Measurements from ENCODE around the gene SUSD5.

The SUSD5 gene

GRCh38 chr3:33221241-33221640 lies 2.6 kb upstream of the SUSD5 start:
- TF ChIP-seq TAF1 (IDR thresholded peaks at IDR 0.05; ENCODE audit: borderline replicate concordance, insufficient read depth, low read length) (no peak), SIN3A (IDR thresholded peaks at IDR 0.05; ENCODE audit: borderline replicate concordance, insufficient read depth, low read length) (no peak), REST (IDR thresholded peaks at IDR 0.05; ENCODE audit: insufficient read depth in 1 of 2, low read depth in 2 of 2, low read length in 2 of 2) (no peak), FOXP2 (optimal IDR thresholded peaks at IDR 0.05; ENCODE audit: borderline replicate concordance, extremely low read depth, extremely low read length, insufficient read depth) (no peak), POLR2AphosphoS5 (IDR thresholded peaks at IDR 0.05; ENCODE audit: low read depth, low read length) (no peak)

GRCh38 chr3:33219175-33219487 lies 521 bp upstream of the SUSD5 start:
- no peak for TF ChIP-seq SIN3A (IDR thresholded peaks at IDR 0.05; ENCODE audit: borderline replicate concordance, insufficient read depth, low read length)
- TF ChIP-seq POLR2AphosphoS5 (IDR thresholded peaks at IDR 0.05; ENCODE audit: low read depth, low read length) = no peak
- TF ChIP-seq TAF1 (IDR thresholded peaks at IDR 0.05; ENCODE audit: borderline replicate concordance, insufficient read depth, low read length) = no peak
- no peak for TF ChIP-seq REST (IDR thresholded peaks at IDR 0.05; ENCODE audit: insufficient read depth in 1 of 2, low read depth in 2 of 2, low read length in 2 of 2)
- TF ChIP-seq FOXP2 (optimal IDR thresholded peaks at IDR 0.05; ENCODE audit: borderline replicate concordance, extremely low read depth, extremely low read length, insufficient read depth) = no peak

- TF ChIP-seq FOXP2 (optimal IDR thresholded peaks at IDR 0.05; ENCODE audit: borderline replicate concordance, extremely low read depth, extremely low read length, insufficient read depth) (no peak), REST (IDR thresholded peaks at IDR 0.05; ENCODE audit: insufficient read depth in 1 of 2, low read depth in 2 of 2, low read length in 2 of 2) (no peak), SIN3A (IDR thresholded peaks at IDR 0.05; ENCODE audit: borderline replicate concordance, insufficient read depth, low read length) (no peak), POLR2AphosphoS5 (IDR thresholded peaks at IDR 0.05; ENCODE audit: low read depth, low read length) (no peak), TAF1 (IDR thresholded peaks at IDR 0.05; ENCODE audit: borderline replicate concordance, insufficient read depth, low read length) (no peak)
Observed at GRCh38 chr3:33217866-33218445, 654 bp downstream of the SUSD5 start.

- TF ChIP-seq TAF1 (IDR thresholded peaks at IDR 0.05; ENCODE audit: borderline replicate concordance, insufficient read depth, low read length) = no peak
- no peak for TF ChIP-seq REST (IDR thresholded peaks at IDR 0.05; ENCODE audit: insufficient read depth in 1 of 2, low read depth in 2 of 2, low read length in 2 of 2)
- TF ChIP-seq POLR2AphosphoS5 (IDR thresholded peaks at IDR 0.05; ENCODE audit: low read depth, low read length) = no peak
- no peak for TF ChIP-seq FOXP2 (optimal IDR thresholded peaks at IDR 0.05; ENCODE audit: borderline replicate concordance, extremely low read depth, extremely low read length, insufficient read depth)
- no peak for TF ChIP-seq SIN3A (IDR thresholded peaks at IDR 0.05; ENCODE audit: borderline replicate concordance, insufficient read depth, low read length)
Observed at GRCh38 chr3:33215739-33216138, 2.9 kb downstream of the SUSD5 start.

GRCh38 chr3:33212406-33212805 lies 6.2 kb downstream of the SUSD5 start:
- TF ChIP-seq REST (IDR thresholded peaks at IDR 0.05; ENCODE audit: insufficient read depth in 1 of 2, low read depth in 2 of 2, low read length in 2 of 2) = no peak
- no peak for TF ChIP-seq SIN3A (IDR thresholded peaks at IDR 0.05; ENCODE audit: borderline replicate concordance, insufficient read depth, low read length)
